ENCODE data around the gene MLLT6.

The MLLT6 gene

DNA sequence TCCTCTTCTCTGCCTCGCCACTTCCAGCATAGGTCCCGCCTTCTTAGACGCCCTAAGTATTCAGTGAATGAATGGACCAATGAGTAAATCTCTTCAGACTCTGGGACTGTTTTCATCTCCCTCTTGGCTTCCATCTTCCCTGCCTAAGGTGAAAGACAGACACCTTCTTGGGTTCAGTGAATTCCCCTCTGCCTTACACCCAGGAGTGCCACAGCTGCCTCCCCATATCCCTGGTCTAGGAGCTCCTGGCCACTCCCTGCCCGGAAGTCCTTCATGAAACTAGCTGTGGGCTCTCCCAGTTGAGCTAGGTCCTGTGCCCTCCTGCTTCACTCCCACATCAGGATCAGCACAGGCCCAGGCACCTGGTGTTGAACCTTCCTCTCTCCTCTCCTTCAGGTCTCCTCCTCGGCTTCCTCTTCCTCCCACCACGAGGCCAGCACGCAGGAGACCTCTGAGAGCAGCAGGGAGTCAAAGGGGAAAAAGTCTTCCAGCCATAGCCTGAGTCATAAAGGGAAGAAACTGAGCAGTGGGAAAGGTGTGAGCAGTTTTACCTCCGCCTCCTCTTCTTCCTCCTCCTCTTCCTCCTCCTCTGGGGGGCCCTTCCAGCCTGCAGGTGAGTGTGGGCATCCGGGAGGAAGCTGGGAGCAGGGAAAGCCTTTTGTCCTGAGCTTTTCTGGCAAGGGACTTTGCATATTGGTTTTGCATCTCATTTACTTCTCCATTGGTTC, 10.3 kb downstream of the MLLT6 start:
- no peaks in the 10 kb centered on the region for H3F3A ChIP-seq (ENCODE audit: insufficient read depth, low read length)
- no peak overlapping the region for H3K4me2 ChIP-seq (ENCODE audit: low read depth, low read length)
- peaks cover 8% of the 10 kb centered on the region; the same call in 1 of the 2 replicates for H3K79me2 ChIP-seq (ENCODE audit: low read length)
- TF ChIP-seq EZH2phosphoT487 (IDR thresholded peaks at IDR 0.05; ENCODE audit: low read length) (no peak), EZH2 (optimal IDR thresholded peaks at IDR 0.05; ENCODE audit: low read depth, low read length) (no peak), CTCF (IDR thresholded peaks at IDR 0.05; ENCODE audit: low read length) (no peak)
- H3K9me3 ChIP-seq (replicated peaks; ENCODE audit: insufficient read depth, low read length) = no peaks in the 10 kb centered on the region
- H3K9me2 ChIP-seq (replicated peaks; ENCODE audit: insufficient read depth, low read length) = no peaks in the 10 kb centered on the region
- no peaks in the 10 kb centered on the region for H3K27me3 ChIP-seq (replicated peaks; ENCODE audit: insufficient read depth, low read length)
- H4K20me1 ChIP-seq (ENCODE audit: insufficient read depth, low read length) = no peaks in the 10 kb centered on the region
- no peak overlapping the region for H3K4me3 ChIP-seq (ENCODE audit: low read length)
- no peak overlapping the region for H3K9ac ChIP-seq (ENCODE audit: low read length)
- DNase-seq = no peak
- H3K27ac ChIP-seq (ENCODE audit: low read length) = no peak overlapping the region
- no peaks in the 10 kb centered on the region for H3K4me1 ChIP-seq (ENCODE audit: low read length)
- no peak overlapping the region for H2AFZ ChIP-seq (ENCODE audit: low read length)
- H3K36me3 ChIP-seq (replicated peaks; ENCODE audit: insufficient read depth, low read length) = no peaks in the 10 kb centered on the region

- Histone ChIP-seq H3K27ac (ENCODE audit: low read length) (no peak overlapping the region), H3K4me3 (ENCODE audit: low read length) (no peak overlapping the region), H3K27me3 (replicated peaks; ENCODE audit: insufficient read depth, low read length) (no peaks in the 10 kb centered on the region), H3F3A (ENCODE audit: insufficient read depth, low read length) (no peaks in the 10 kb centered on the region), H3K4me2 (ENCODE audit: low read depth, low read length) (no peak overlapping the region), H2AFZ (ENCODE audit: low read length) (no peak overlapping the region), H3K36me3 (replicated peaks; ENCODE audit: insufficient read depth, low read length) (no peaks in the 10 kb centered on the region), H3K9me3 (replicated peaks; ENCODE audit: insufficient read depth, low read length) (no peaks in the 10 kb centered on the region), H4K20me1 (ENCODE audit: insufficient read depth, low read length) (no peaks in the 10 kb centered on the region), H3K4me1 (ENCODE audit: low read length) (no peaks in the 10 kb centered on the region), H3K9me2 (replicated peaks; ENCODE audit: insufficient read depth, low read length) (no peaks in the 10 kb centered on the region), H3K79me2 (ENCODE audit: low read length) (no peaks in the 10 kb centered on the region), H3K9ac (ENCODE audit: low read length) (no peak overlapping the region)
- TF ChIP-seq CTCF (IDR thresholded peaks at IDR 0.05; ENCODE audit: low read length) (no peak), EZH2phosphoT487 (IDR thresholded peaks at IDR 0.05; ENCODE audit: low read length) (no peak), EZH2 (optimal IDR thresholded peaks at IDR 0.05; ENCODE audit: low read depth, low read length) (no peak)
- DNase-seq = no peak
Observed at GRCh38 chr17:38716368-38717005, 11.4 kb downstream of the MLLT6 start.

DNA sequence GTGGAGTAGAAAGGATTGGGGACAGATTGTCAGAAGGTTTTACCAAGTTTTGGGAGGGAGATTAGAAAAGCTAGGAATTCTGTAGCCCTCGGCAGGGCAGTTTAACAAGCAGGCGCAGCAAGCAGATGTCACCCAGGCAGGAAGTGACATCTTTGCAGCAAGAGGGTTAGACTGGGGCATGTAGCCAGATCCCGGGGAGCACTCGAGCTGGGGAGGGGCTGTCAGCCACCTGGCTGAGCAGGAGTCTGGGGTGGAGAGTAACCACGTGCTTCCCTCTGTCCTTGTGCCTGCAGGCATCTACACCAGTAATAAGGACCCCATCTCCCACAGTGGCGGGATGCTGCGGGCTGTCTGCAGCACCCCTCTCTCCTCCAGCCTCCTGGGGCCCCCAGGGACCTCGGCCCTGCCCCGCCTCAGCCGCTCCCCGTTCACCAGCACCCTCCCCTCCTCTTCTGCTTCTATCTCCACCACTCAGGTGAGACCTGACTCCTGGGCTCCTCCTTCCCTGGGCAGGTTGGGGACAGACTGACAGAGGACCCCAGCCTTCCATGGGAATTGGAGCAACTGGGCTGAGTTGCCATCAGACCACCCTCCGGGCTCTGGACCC, 12.2 kb downstream of the MLLT6 start:
- Histone ChIP-seq H3K9ac (ENCODE audit: low read length) (no peak overlapping the region), H3K9me2 (replicated peaks; ENCODE audit: insufficient read depth, low read length) (no peaks in the 10 kb centered on the region), H2AFZ (ENCODE audit: low read length) (no peak overlapping the region), H3K4me2 (ENCODE audit: low read depth, low read length) (no peak overlapping the region), H3K27me3 (replicated peaks; ENCODE audit: insufficient read depth, low read length) (no peaks in the 10 kb centered on the region), H3K79me2 (ENCODE audit: low read length) (no peaks in the 10 kb centered on the region), H3F3A (ENCODE audit: insufficient read depth, low read length) (no peaks in the 10 kb centered on the region), H3K27ac (ENCODE audit: low read length) (no peak overlapping the region), H3K9me3 (replicated peaks; ENCODE audit: insufficient read depth, low read length) (no peaks in the 10 kb centered on the region), H3K4me3 (ENCODE audit: low read length) (no peak overlapping the region), H3K36me3 (replicated peaks; ENCODE audit: insufficient read depth, low read length) (no peaks in the 10 kb centered on the region), H4K20me1 (ENCODE audit: insufficient read depth, low read length) (no peaks in the 10 kb centered on the region), H3K4me1 (ENCODE audit: low read length) (no peaks in the 10 kb centered on the region)
- no peak for DNase-seq
- no peak for TF ChIP-seq EZH2 (optimal IDR thresholded peaks at IDR 0.05; ENCODE audit: low read depth, low read length)
- no peak for TF ChIP-seq EZH2phosphoT487 (IDR thresholded peaks at IDR 0.05; ENCODE audit: low read length)
- TF ChIP-seq CTCF (IDR thresholded peaks at IDR 0.05; ENCODE audit: low read length) = no peak
